Cardiac fibroblast (primary cell): Measurements from ENCODE around the gene CCL14.

Experiments used
- DNase-seq, 2 donors: peaks; one replicate each; pipeline versions ENCODE4 v3.0.0 to v3.0.0-alpha.2; 2010; ENCODE audit warnings: low read depth in 2 of 2
- H3K4me3 ChIP-seq, 2 donors: replicated peaks in 1 of 2; 1 replicate in 1 of 2; 2 replicates in 1 of 2; pipeline ENCODE4 v1.5.1; 2011; ENCODE audit warnings: low read depth in 2 of 2, low read length in 2 of 2, mild to moderate bottlenecking in 2 of 2, moderate library complexity in 1 of 2
- CTCF ChIP-seq: IDR thresholded peaks from one replicate; pipeline ENCODE4 v1.5.1; 2011; ENCODE audit warnings: low read depth, mild to moderate bottlenecking, low read length, inconsistent platforms

The CCL14 gene

GRCh38 chr17:35991075-35991474 is 4.5 kb upstream of the CCL14 start:
- no peak for TF ChIP-seq CTCF
- H3K4me3 ChIP-seq: no peak overlapping the region
- DNase-seq: no peak

- no peak for TF ChIP-seq CTCF
Observed at GRCh38 chr17:35988164-35988563, 1.6 kb upstream of the CCL14 start.

GRCh38 chr17:35984140-35984539 is 2.4 kb downstream of the CCL14 start:
- no peak for TF ChIP-seq CTCF
- DNase-seq: no peak

More at GRCh38 chr17:35988164-35988563, 1.6 kb upstream of the CCL14 start:
- no peak overlapping the region for H3K4me3 ChIP-seq
- DNase-seq: no peak

GRCh38 chr17:35982409-35983191 is 3.9 kb downstream of the CCL14 start:
- no peak for TF ChIP-seq CTCF
- no peak for DNase-seq
- no peak overlapping the region for H3K4me3 ChIP-seq

More at GRCh38 chr17:35984140-35984539, 2.4 kb downstream of the CCL14 start:
- H3K4me3 ChIP-seq: no peak overlapping the region

- no peak overlapping the region for H3K4me3 ChIP-seq
- no peak for DNase-seq
- TF ChIP-seq CTCF: no peak
Observed at GRCh38 chr17:35981908-35982330, 4.6 kb downstream of the CCL14 start.

- no peak for TF ChIP-seq CTCF
- H3K4me3 ChIP-seq: no peak within 1 kb of the TSS
Observed at GRCh38 chr17:35981246-35981645, 5.3 kb downstream of the CCL14 start, which contains the start of gene CCL16. Gene CCL16, minus strand, starts transcription at chr17:35981497. Its CDS starts 77 bp downstream, at chr17:35981420.

More at GRCh38 chr17:35981246-35981645, 5.3 kb downstream of the CCL14 start, which contains the start of gene CCL16:
- no peak for DNase-seq
